Kidney (tissue), 14 donors: ENCODE measurements around the gene LHFPL6. TPM values are rescaled to one million over a fixed set of nuclear protein-coding genes. Genes with fewer than 3 reads are reported as not detected.

Experiments
- DNase-seq, 5 donors: peaks; one replicate each; pipeline ENCODE4 v3.0.0-alpha.2; 2013 to 2020
- FAIRE-seq: peaks from 2 replicates; lab custom pipeline; 2012; peaks lifted over from hg19 to GRCh38; lab: Jason Lieb, UNC
- H3K27ac ChIP-seq, 2 donors: one replicate each; pipeline ENCODE4 v1.7.0; 2013; ENCODE audit warnings: low read depth in 2 of 2, low read length in 2 of 2, inconsistent platforms in 1 of 2
- H3K27me3 ChIP-seq: one replicate; pipeline ENCODE4 v1.7.1; 2013; ENCODE audit warnings: low read length, inconsistent platforms; ENCODE audit not compliant: control insufficient read depth, insufficient read depth
- H3K36me3 ChIP-seq, 3 donors: one replicate each; pipeline versions ENCODE4 v1.7.0 to v1.7.1; 2013; ENCODE audit warnings: low read length in 3 of 3, control low read depth in 1 of 3, inconsistent platforms in 1 of 3; ENCODE audit not compliant: insufficient read depth in 3 of 3, control insufficient read depth in 2 of 3
- H3K4me1 ChIP-seq, 3 donors: one replicate each; pipeline versions ENCODE4 v1.7.0 to v1.7.1; 2013; ENCODE audit warnings: low read length in 3 of 3, inconsistent platforms in 1 of 3, low read depth in 1 of 3; ENCODE audit not compliant: control insufficient read depth in 2 of 3, insufficient read depth in 2 of 3
- H3K4me3 ChIP-seq, 3 donors: one replicate each; pipeline versions ENCODE4 v1.7.0 to v1.8.1; 2013; ENCODE audit warnings: low read length in 3 of 3, control low read depth in 1 of 3, inconsistent platforms in 1 of 3
- H3K9ac ChIP-seq, 3 donors: one replicate each; pipeline versions ENCODE4 v1.7.0 to v1.7.1; 2013; ENCODE audit warnings: low read length in 3 of 3, control low read depth in 1 of 3, inconsistent platforms in 1 of 3
- H3K9me3 ChIP-seq, 3 donors: one replicate each; pipeline versions ENCODE4 v1.7.0 to v1.7.1; 2013; ENCODE audit warnings: low read length in 3 of 3, control low read depth in 1 of 3, inconsistent platforms in 1 of 3; ENCODE audit not compliant: control insufficient read depth in 2 of 3, insufficient read depth in 1 of 3
- CTCF ChIP-seq: IDR thresholded peaks from 3 replicates; pipeline ENCODE4 v1.5.1; 2012; ENCODE audit warnings: mild to moderate bottlenecking, moderate library complexity, borderline replicate concordance; ENCODE audit not compliant: insufficient read depth; ENCODE audit errors: extremely low read depth
- intact Hi-C: fragments of 100-400 bp; cut with DNase I; formaldehyde crosslinking; loops from one replicate; pipeline ENCODE4 v1.11.1; 2022
- polyA plus RNA-seq: library from polyadenylated mRNA; stranded (reverse); fragments of 350-450 nt; fragmentation: Illumina TruSeq; extraction: RNeasy Lipid Tissue Mini Kit (QIAGEN cat#74804); gene quantifications from one replicate; pipeline ENCODE4 v1.2.3, GENCODE V29; 2014; ENCODE audit warnings: low read depth, low replicate concordance; ENCODE audit not compliant: insufficient read depth
- total RNA-seq: library from RNA; stranded (reverse); fragmentation: NEBNext Ultra II Directional; extraction: Animal tissue kit (Norgen Biotek cat#: 25700); gene quantifications from one replicate; pipeline ENCODE4 v1.2.1, GENCODE V29; 2021
- donor health status: control.
- donor health status: control.
- donor health status: control.
- donor health status: control.
- donor health status: control.
- donor health status: DM: yes; HTN: yes; CAD: no.
- donor health status: Normal renal cell carcinoma (clear cell type).

Gene LHFPL6
- total and polyA plus RNA-seq, 2 donors from 2014 or later, result 33.0 to 59.2 TPM

GRCh38 chr13:39586151-39586550 lies 16.8 kb downstream of the LHFPL6 start:
- H3K4me3 ChIP-seq, result no peak overlapping the region
- no peak overlapping the region for H3K9ac ChIP-seq
- DNase-seq, result no peak
- H3K27ac ChIP-seq, result no peak overlapping the region
- no peaks in the 10 kb centered on the region for H3K9me3 ChIP-seq
- H3K36me3 ChIP-seq, result no peaks in the 10 kb centered on the region
- intact Hi-C loops, result no loop called here
- no peak for FAIRE-seq
- TF ChIP-seq CTCF, result no peak
- H3K4me1 ChIP-seq, result peaks cover 0 to 2% (median 0%) of the 10 kb centered on the region in 3 donors
- no peaks in the 10 kb centered on the region for H3K27me3 ChIP-seq

GRCh38 chr13:39585219-39585618 lies 17.8 kb downstream of the LHFPL6 start:
- intact Hi-C loops, result no loop called here
- no peaks in the 10 kb centered on the region for H3K36me3 ChIP-seq
- no peak for FAIRE-seq
- no peak overlapping the region for H3K9ac ChIP-seq
- DNase-seq, result no peak
- no peak overlapping the region for H3K4me3 ChIP-seq
- peaks cover 0 to 2% (median 0%) of the 10 kb centered on the region in 3 donors for H3K4me1 ChIP-seq
- H3K9me3 ChIP-seq, result no peaks in the 10 kb centered on the region
- TF ChIP-seq CTCF, result no peak
- H3K27me3 ChIP-seq, result no peaks in the 10 kb centered on the region
- H3K27ac ChIP-seq, result no peak overlapping the region

- DNase-seq (no peak), FAIRE-seq (no peak)
- Histone ChIP-seq H3K4me1 (peaks cover 0 to 2% (median 0%) of the 10 kb centered on the region in 3 donors), H3K9ac (no peak overlapping the region), H3K27me3 (no peaks in the 10 kb centered on the region), H3K27ac (no peak overlapping the region), H3K4me3 (no peak overlapping the region), H3K9me3 (no peaks in the 10 kb centered on the region), H3K36me3 (no peaks in the 10 kb centered on the region)
- intact Hi-C loops, result no loop called here
- no peak for TF ChIP-seq CTCF
These were observed 22.0 kb downstream of the LHFPL6 start for GRCh38 chr13:39580881-39581575.

GRCh38 chr13:39578821-39579291 lies 24.1 kb downstream of the LHFPL6 start:
- DNase-seq (no peak), FAIRE-seq (no peak)
- intact Hi-C loops, result no loop called here
- Histone ChIP-seq H3K9ac (no peak overlapping the region), H3K4me3 (no peak overlapping the region), H3K36me3 (no peaks in the 10 kb centered on the region), H3K27ac (no peak overlapping the region), H3K9me3 (no peaks in the 10 kb centered on the region), H3K4me1 (peaks cover 0 to 2% (median 0%) of the 10 kb centered on the region in 3 donors), H3K27me3 (no peaks in the 10 kb centered on the region)
- no peak for TF ChIP-seq CTCF
